Upper lobe of right lung (tissue), 1 donor: ENCODE data around the gene GPR39. TPM values are rescaled to one million over a fixed set of nuclear protein-coding genes. Genes with fewer than 3 reads are reported as not detected.

ENCODE experiments used
- ATAC-seq: fragments of 200-7000 bp; cut with Tn5 transposase; one replicate; pipeline ENCODE4 v1.9.1; 2020; ENCODE audit warnings: mild to moderate bottlenecking, moderate library complexity
- DNase-seq: peaks from one replicate; pipeline ENCODE4 v3.0.0-alpha.2; 2020
- H3K27ac ChIP-seq: fragments of 200-600 bp; one replicate; pipeline ENCODE4 v1.8.0; 2022
- H3K27me3 ChIP-seq: fragments of 200-600 bp; one replicate; pipeline ENCODE4 v1.8.0; 2022; ENCODE audit warnings: mild to moderate bottlenecking
- H3K36me3 ChIP-seq: fragments of 200-600 bp; one replicate; pipeline ENCODE4 v1.8.0; 2022
- H3K4me1 ChIP-seq: fragments of 200-600 bp; one replicate; pipeline ENCODE4 v1.8.0; 2022
- H3K4me3 ChIP-seq: fragments of 200-600 bp; one replicate; pipeline ENCODE4 v1.8.0; 2022; ENCODE audit warnings: mild to moderate bottlenecking
- H3K9me3 ChIP-seq: fragments of 200-600 bp; one replicate; pipeline ENCODE4 v1.8.0; 2022
- intact Hi-C: fragments of 100-400 bp; cut with DNase I; formaldehyde crosslinking; loops from one replicate; pipeline ENCODE4 v1.11.0; 2022
- total RNA-seq: library from RNA; stranded (reverse); fragmentation: NEBNext Ultra II Directional; extraction: Animal tissue kit (Norgen Biotek cat#: 25700); gene quantifications from one replicate; pipeline ENCODE4 v1.2.1, GENCODE V29; 2021
- TF ChIP-seq, protein P1 (sequence below): fragments of 200-600 bp; IDR thresholded peaks from one replicate; pipeline ENCODE4 v1.8.0; 2022; ENCODE audit warnings: antibody characterized with exemption
- donor health status: DM: no; HTN: yes; CAD: no; lungs with severe emphysema.

GPR39 gene
- total RNA-seq, 1 donor from 2014 or later, result 13.4 TPM

DNA sequence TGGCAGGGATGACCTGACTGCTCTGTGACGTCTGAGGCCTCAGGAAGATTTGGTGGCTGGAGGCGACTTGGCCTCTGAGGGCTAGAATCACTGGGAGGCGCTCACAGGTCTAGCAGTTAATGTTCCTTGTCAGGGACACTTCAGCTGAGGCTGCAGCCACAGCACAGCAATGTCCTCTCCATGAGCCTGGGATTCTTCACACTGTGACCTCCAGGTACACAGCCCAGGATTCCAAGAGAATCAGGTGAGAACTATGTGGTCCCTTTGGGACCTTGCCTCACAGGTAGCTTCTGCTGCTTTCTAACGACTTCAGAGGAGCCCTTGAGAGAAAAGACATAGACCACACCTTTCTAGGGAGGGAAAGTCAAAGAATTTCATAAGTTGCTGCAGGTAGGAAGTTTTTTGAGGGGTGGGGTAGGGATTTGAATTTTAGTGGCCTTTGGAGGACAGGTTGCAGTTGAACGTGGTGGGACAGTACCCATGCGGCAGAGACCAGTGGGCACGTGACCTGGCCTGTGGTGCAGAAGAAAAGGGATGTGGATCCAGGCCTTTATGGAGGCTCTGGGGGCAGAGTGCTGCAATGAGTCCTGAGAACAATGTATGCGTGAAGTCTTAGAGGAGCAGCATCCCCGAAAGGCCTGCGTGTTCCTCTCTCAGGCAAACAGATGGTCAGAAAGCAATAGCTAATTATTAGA, 167.2 kb downstream of the GPR39 start:
- Histone ChIP-seq H3K9me3 (no peaks in the 10 kb centered on the region), H3K4me3 (no peak overlapping the region), H3K36me3 (no peaks in the 10 kb centered on the region), H3K27ac (no peak overlapping the region), H3K4me1 (no peaks in the 10 kb centered on the region), H3K27me3 (no peaks in the 10 kb centered on the region)
- TF ChIP-seq, protein P1, sequence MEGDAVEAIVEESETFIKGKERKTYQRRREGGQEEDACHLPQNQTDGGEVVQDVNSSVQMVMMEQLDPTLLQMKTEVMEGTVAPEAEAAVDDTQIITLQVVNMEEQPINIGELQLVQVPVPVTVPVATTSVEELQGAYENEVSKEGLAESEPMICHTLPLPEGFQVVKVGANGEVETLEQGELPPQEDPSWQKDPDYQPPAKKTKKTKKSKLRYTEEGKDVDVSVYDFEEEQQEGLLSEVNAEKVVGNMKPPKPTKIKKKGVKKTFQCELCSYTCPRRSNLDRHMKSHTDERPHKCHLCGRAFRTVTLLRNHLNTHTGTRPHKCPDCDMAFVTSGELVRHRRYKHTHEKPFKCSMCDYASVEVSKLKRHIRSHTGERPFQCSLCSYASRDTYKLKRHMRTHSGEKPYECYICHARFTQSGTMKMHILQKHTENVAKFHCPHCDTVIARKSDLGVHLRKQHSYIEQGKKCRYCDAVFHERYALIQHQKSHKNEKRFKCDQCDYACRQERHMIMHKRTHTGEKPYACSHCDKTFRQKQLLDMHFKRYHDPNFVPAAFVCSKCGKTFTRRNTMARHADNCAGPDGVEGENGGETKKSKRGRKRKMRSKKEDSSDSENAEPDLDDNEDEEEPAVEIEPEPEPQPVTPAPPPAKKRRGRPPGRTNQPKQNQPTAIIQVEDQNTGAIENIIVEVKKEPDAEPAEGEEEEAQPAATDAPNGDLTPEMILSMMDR, result no peak
- ATAC-seq, result no peak
- no peak for DNase-seq
- intact Hi-C loops, result no loop called here

DNA sequence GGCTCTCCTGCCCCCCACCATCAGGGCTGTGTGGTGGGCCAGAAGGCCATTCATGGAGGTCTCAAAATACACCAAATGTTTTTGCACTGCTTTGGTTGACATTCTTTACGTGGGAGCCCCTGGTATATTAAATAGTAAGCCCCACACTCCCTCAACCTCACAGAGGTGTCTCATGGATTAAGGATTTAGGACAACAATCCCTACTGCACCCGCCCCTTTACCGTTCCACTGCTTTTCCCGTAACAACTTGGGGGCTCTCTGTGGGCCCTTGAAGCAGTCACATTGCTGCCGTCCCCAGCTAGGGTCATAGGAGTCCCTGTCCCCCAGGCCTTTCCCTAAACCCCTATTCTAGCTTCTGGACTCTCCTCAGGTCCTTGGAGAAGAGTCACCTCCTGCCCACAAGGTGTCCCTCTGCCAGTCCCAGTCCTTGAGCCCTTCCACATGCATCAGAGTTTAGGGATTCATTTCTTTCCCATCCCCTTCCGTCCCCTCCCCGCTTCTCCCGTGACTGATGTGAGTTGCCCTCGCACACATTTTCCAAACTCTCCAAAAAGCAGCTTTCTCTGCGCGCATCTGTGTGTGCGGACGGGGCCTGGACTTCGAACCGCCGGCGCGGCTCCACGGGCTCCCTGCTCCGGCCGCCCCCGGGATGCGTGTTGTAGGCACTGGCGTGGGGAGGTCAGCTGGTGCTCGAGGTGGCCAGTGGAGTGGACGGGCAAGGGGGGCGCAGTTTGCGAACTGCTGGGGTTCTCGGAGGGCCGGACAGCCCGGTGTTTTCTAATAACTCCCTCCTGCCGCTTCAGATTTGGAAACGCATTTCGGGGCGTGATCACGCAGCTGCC, 168.6 kb downstream of the GPR39 start:
- Histone ChIP-seq H3K27me3 (no peaks in the 10 kb centered on the region), H3K4me1 (no peaks in the 10 kb centered on the region), H3K36me3 (no peaks in the 10 kb centered on the region), H3K9me3 (no peaks in the 10 kb centered on the region), H3K4me3 (no peak overlapping the region), H3K27ac (no peak overlapping the region)
- DNase-seq (no peak), ATAC-seq (no peak)
- TF ChIP-seq, protein P1, result no peak
- intact Hi-C loops, result no loop called here

DNA sequence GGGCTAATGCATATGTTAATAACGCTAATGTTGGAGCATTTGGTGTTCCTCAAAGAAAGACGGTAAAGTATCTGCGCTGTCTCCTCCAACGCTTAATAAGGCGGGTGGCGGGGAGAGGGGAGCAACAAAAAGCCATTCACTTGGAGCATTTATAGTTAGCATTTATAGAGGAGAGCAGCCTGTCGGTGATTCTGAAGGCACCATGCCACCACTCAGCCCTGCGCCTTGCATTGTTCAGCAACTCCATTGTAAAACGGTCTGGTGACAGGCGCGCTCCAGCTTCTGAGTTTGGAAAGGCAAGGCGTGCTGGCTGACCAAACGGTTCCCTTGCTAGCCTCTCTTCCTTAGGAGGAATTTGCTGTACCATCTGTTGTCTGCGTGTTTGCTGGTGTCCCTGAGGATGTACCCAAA, 169.5 kb downstream of the GPR39 start:
- no peak for ATAC-seq
- intact Hi-C loops, result no loop called here

DNA sequence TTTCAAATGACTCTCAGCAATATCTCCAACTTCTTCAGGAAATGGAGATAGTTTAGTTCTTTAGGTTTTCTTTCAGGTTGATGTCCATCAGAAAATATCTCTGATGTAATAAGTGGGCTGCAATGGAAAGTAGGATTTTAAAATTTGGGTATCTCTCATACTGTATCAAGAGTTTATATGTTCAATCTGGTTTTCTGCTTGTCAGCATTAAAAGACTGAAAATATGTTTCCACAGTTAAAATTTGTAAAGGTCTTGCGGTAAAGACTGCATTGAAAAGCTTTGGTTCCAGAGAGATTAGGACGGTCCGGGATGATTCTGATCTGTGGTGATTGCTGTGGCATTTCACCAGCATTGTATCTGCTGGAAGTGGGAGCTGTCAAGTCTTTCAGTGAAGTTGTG, 170.2 kb downstream of the GPR39 start:
- DNase-seq (no peak), ATAC-seq (no peak)
- TF ChIP-seq, protein P1, result no peak
- no peaks in the 10 kb centered on the region for H3K27me3 ChIP-seq
- H3K9me3 ChIP-seq, result no peaks in the 10 kb centered on the region
- H3K4me3 ChIP-seq, result no peak overlapping the region
- H3K27ac ChIP-seq, result no peak overlapping the region
- intact Hi-C loops, result no loop called here
- no peaks in the 10 kb centered on the region for H3K4me1 ChIP-seq
- H3K36me3 ChIP-seq, result no peaks in the 10 kb centered on the region

More for the DNA sequence above, 169.5 kb downstream of the GPR39 start:
- Histone ChIP-seq H3K27ac (no peak overlapping the region), H3K27me3 (no peaks in the 10 kb centered on the region), H3K4me1 (no peaks in the 10 kb centered on the region), H3K36me3 (no peaks in the 10 kb centered on the region), H3K4me3 (no peak overlapping the region), H3K9me3 (no peaks in the 10 kb centered on the region)
- DNase-seq, result no peak
- TF ChIP-seq, protein P1, result no peak

DNA sequence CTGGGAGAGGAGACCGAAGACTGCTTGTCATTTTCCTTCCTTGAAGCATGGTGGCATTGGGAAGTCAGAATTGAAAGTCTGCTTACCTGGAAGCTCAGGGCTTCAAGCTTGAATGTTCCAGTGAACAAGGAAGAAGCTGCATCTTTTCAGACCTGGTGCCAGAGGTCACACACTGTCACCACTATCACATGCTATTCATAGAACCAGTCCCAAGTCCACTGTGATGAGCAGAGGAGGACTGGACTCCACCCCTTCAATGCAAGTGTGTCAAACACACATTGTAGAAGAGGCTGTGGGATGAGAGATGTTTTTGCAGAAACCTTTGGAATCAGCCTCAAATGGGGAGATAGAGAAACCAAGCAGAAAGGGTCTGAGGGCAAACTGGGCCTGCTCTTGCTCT, 172.0 kb downstream of the GPR39 start:
- Histone ChIP-seq H3K36me3 (no peaks in the 10 kb centered on the region), H3K27me3 (no peaks in the 10 kb centered on the region), H3K9me3 (no peaks in the 10 kb centered on the region), H3K4me3 (no peak overlapping the region), H3K4me1 (no peaks in the 10 kb centered on the region), H3K27ac (no peak overlapping the region)
- intact Hi-C loops, result no loop called here
- TF ChIP-seq, protein P1, result no peak
- ATAC-seq, result no peak
- no peak for DNase-seq
